Pancreas (tissue), 10 donors: ENCODE measurements around the gene PAX2. TPM values are rescaled to one million over a fixed set of nuclear protein-coding genes. Genes with fewer than 3 reads are reported as not detected.

Experiments used
- ATAC-seq, 4 donors: fragments of 200-7000 bp; cut with Tn5 transposase; one replicate each; pipeline versions ENCODE4 v1.8.0 to v1.9.1; 2020; ENCODE audit warnings: mild to moderate bottlenecking in 4 of 4, moderate library complexity in 4 of 4
- DNase-seq, 6 donors: peaks; one replicate each; pipeline ENCODE4 v3.0.0-alpha.2; 2020
- FAIRE-seq: peaks from 2 replicates; lab custom pipeline; 2012; peaks lifted over from hg19 to GRCh38; lab: Jason Lieb, UNC
- H3K27ac ChIP-seq, 4 donors: fragments of 200-600 bp; sonication (generic); 1 replicate in 3 of 4; 2 replicates in 1 of 4; pipeline versions ENCODE4 v1.5.0 to v1.8.0; 2020
- H3K27me3 ChIP-seq, 4 donors: fragments of 200-600 bp; one replicate each; pipeline ENCODE4 v1.8.0; 2021
- H3K36me3 ChIP-seq, 3 donors: fragments of 200-600 bp; sonication (generic) in 1 of 3; one replicate each; pipeline versions ENCODE4 v1.5.0 to v1.8.0; 2020 to 2021
- H3K4me1 ChIP-seq, 3 donors: fragments of 200-600 bp; one replicate each; pipeline ENCODE4 v1.8.0; 2021
- H3K4me3 ChIP-seq, 4 donors: fragments of 200-600 bp; sonication (generic) in 2 of 4; one replicate each; pipeline versions ENCODE4 v1.5.0 to v1.8.0; 2020 to 2021
- H3K9me3 ChIP-seq, 4 donors: fragments of 200-600 bp; one replicate each; pipeline ENCODE4 v1.8.0; 2021
- CTCF ChIP-seq, 4 donors: fragments of 200-600 bp; sonication (generic) in 3 of 4; IDR thresholded peaks; one replicate each; pipeline versions ENCODE4 v1.5.0 to v1.8.0; 2021; ENCODE audit warnings: antibody characterized with exemption in 4 of 4
- WGBS, 2 donors: extraction: QIAGEN DNeasy Blood & Tissue Kit; methylation state at CpG; one replicate each; pipeline ENCODE4 v1.1.7; 2013; 5-methylcytosine and 5-hydroxymethylcytosine counted together
- intact Hi-C, 3 donors: fragments of 100-400 bp; cut with DNase I; formaldehyde crosslinking; loops; one replicate each; pipeline versions ENCODE4 v1.11.1 to v1.14.2; 2022
- polyA plus RNA-seq, 2 donors: library from polyadenylated mRNA; stranded (reverse); fragments of 200-250 nt; gene quantifications; one replicate each; pipeline ENCODE4 v1.2.3, GENCODE V29; 2013
- total RNA-seq, 6 donors: library from RNA; stranded (reverse); fragmentation: NEBNext Ultra II Directional in 4 of 6; extraction: Animal tissue kit (Norgen Biotek cat#: 25700) in 4 of 6; gene quantifications; one replicate each; pipeline versions ENCODE4 v1.2.1 to v1.2.4, GENCODE V29; 2021 to 2023
- donor health status: healthy with polysubstance abuse.
- donor health status: DM: no; HTN: no; CAD: no; lungs with moderate emphysema.
- donor health status: DM: no; HTN: no; CAD: no.
- donor health status: control.
- donor health status: control.
- donor health status: Bipolar disorder and iron deficiency.
- donor health status: DM: yes; HTN: yes; CAD: no.
- donor health status: DM: no; HTN: no; CAD: no.
- donor health status: DM: no; HTN: no; CAD: no.
- donor health status: DM: yes; HTN: yes; CAD: no.

Gene PAX2
- total and polyA plus RNA-seq, 8 donors: 0.07 to 0.49 (median 0.26) TPM

GRCh38 chr10:100810091-100810834 lies 64.9 kb downstream of the PAX2 start:
- no peak for FAIRE-seq
- intact Hi-C loops: no loop called here
- H3K4me1 ChIP-seq: peaks cover 0 to 8% (median 6%) of the 10 kb centered on the region in 3 donors

GRCh38 chr10:100810835-100811116 lies 65.4 kb downstream of the PAX2 start:
- no peaks in the 10 kb centered on the region for H3K27me3 ChIP-seq
- no peaks in the 10 kb centered on the region for H3K9me3 ChIP-seq
- no peak for TF ChIP-seq CTCF (IDR thresholded peaks at IDR 0.05)
- H3K4me3 ChIP-seq: no peak overlapping the region
- 46 to 50% methylated on average over 7 of the region's 7 CpGs for WGBS, 2 donors
- intact Hi-C loops: no loop called here
- no peak overlapping the region for H3K27ac ChIP-seq
- peak in 3 of 6 donors; percentile 58 for DNase-seq
- FAIRE-seq: no peak
- ATAC-seq: peak in 3 of 4 donors; percentile 46 to 83 (median 63)
- H3K36me3 ChIP-seq: no peaks in the 10 kb centered on the region
- peaks cover 0 to 8% (median 6%) of the 10 kb centered on the region in 3 donors for H3K4me1 ChIP-seq

More at GRCh38 chr10:100810091-100810834, 64.9 kb downstream of the PAX2 start:
- H3K4me3 ChIP-seq: no peak overlapping the region
- no peaks in the 10 kb centered on the region for H3K27me3 ChIP-seq
- ATAC-seq (peak in 2 of 4 donors; percentile 48 to 59), DNase-seq (peak in 1 of 6 donors; percentile 54)
- 90% methylated on average over 14 of the region's 14 CpGs for WGBS, 2 donors
- TF ChIP-seq CTCF (IDR thresholded peaks at IDR 0.05): no peak
- no peak overlapping the region for H3K27ac ChIP-seq
- no peaks in the 10 kb centered on the region for H3K9me3 ChIP-seq
- no peaks in the 10 kb centered on the region for H3K36me3 ChIP-seq

- H3K36me3 ChIP-seq: no peaks in the 10 kb centered on the region
- DNase-seq: no peak
- 97 to 100% methylated on average over 1 of the region's 1 CpG for WGBS, 2 donors
- H3K4me1 ChIP-seq: peaks cover 0 to 8% (median 6%) of the 10 kb centered on the region in 3 donors
- TF ChIP-seq CTCF (IDR thresholded peaks at IDR 0.05): no peak
- no peak for FAIRE-seq
- no peak overlapping the region for H3K4me3 ChIP-seq
- no peak for ATAC-seq
- H3K27ac ChIP-seq: no peak overlapping the region
- H3K9me3 ChIP-seq: no peaks in the 10 kb centered on the region
- intact Hi-C loops: no loop called here
- H3K27me3 ChIP-seq: no peaks in the 10 kb centered on the region
Observed at GRCh38 chr10:100811261-100811660, 65.9 kb downstream of the PAX2 start.

GRCh38 chr10:100811752-100812750 lies 66.7 kb downstream of the PAX2 start:
- H3K4me3 ChIP-seq: no peak overlapping the region
- no peak for TF ChIP-seq CTCF (IDR thresholded peaks at IDR 0.05)
- 86 to 88% methylated on average over 16 of the region's 16 CpGs for WGBS, 2 donors
- H3K27ac ChIP-seq: no peak overlapping the region
- H3K9me3 ChIP-seq: no peaks in the 10 kb centered on the region
- H3K36me3 ChIP-seq: no peaks in the 10 kb centered on the region
- H3K4me1 ChIP-seq: peaks cover 0 to 8% (median 6%) of the 10 kb centered on the region in 3 donors
- FAIRE-seq: no peak
- H3K27me3 ChIP-seq: no peaks in the 10 kb centered on the region
- intact Hi-C loops: no loop called here
- no peak for DNase-seq
- no peak for ATAC-seq
